ENCODE measurements around the gene NRXN3. TPM values are rescaled to one million over a fixed set of nuclear protein-coding genes. Genes with fewer than 3 reads are reported as not detected.

Gene NRXN3
- total RNA-seq, 2 donors from 2014 or later: 1.3 to 2.3 TPM

GRCh38 chr14:79074510-79074909 lies 904.3 kb downstream of the NRXN3 start:
- Histone ChIP-seq H3K4me3 (no peak overlapping the region), H3K27me3 (no peaks in the 10 kb centered on the region), H3K9me3 (no peaks in the 10 kb centered on the region), H3K4me1 (peaks cover 30% of the 10 kb centered on the region), H3K36me3 (replicated peaks in 1 of 2; ENCODE audit: insufficient read depth in 1 of 2, low read depth in 2 of 2) (no peaks in the 10 kb centered on the region), H3K27ac (no peak overlapping the region)
- intact Hi-C loops (cut with DNase I): no loop called here
- ATAC-seq (no peak), DNase-seq (no peak)
- TF ChIP-seq CTCF (IDR thresholded peaks at IDR 0.05): no peak
- TF ChIP-seq POLR2A (IDR thresholded peaks at IDR 0.05): no peak
- 23 to 50% methylated on average over 2 of the region's 2 CpGs for WGBS, 2 donors

GRCh38 chr14:79076428-79076827 lies 906.3 kb downstream of the NRXN3 start:
- no peak for ATAC-seq
- TF ChIP-seq POLR2A (IDR thresholded peaks at IDR 0.05): no peak
- TF ChIP-seq CTCF (IDR thresholded peaks at IDR 0.05): no peak
- Histone ChIP-seq H3K27me3 (no peaks in the 10 kb centered on the region), H3K27ac (peak overlapping the region in 2 of 4 donors; percentile 60 to 68), H3K4me1 (peaks cover 30% of the 10 kb centered on the region), H3K9me3 (no peaks in the 10 kb centered on the region), H3K4me3 (no peak overlapping the region), H3K36me3 (replicated peaks in 1 of 2; ENCODE audit: insufficient read depth in 1 of 2, low read depth in 2 of 2) (no peaks in the 10 kb centered on the region)
- intact Hi-C loops (cut with DNase I): no loop called here
- DNase-seq: no peak

- 12 to 17% methylated on average over 5 of the region's 5 CpGs for WGBS, 2 donors
- Histone ChIP-seq H3K9me3 (no peaks in the 10 kb centered on the region), H3K27me3 (no peaks in the 10 kb centered on the region), H3K27ac (peak overlapping the region in 3 of 4 donors; percentile 5 to 68 (median 60)), H3K36me3 (replicated peaks in 1 of 2; ENCODE audit: insufficient read depth in 1 of 2, low read depth in 2 of 2) (no peaks in the 10 kb centered on the region), H3K4me3 (no peak overlapping the region), H3K4me1 (peaks cover 30% of the 10 kb centered on the region)
- ATAC-seq: peak; percentile 90
- DNase-seq: peak; percentile 18 to 63 (median 40)
- TF ChIP-seq POLR2A (IDR thresholded peaks at IDR 0.05) (peak in 1 of 3 donors; percentile 43), CTCF (IDR thresholded peaks at IDR 0.05) (peak in 3 of 7 experiments; percentile 12 to 26 (median 17))
- intact Hi-C loops (cut with DNase I): no loop called here
These were observed 906.9 kb downstream of the NRXN3 start for GRCh38 chr14:79077096-79077495.

GRCh38 chr14:79080040-79080439 lies 909.9 kb downstream of the NRXN3 start:
- no peaks in the 10 kb centered on the region for H3K36me3 ChIP-seq (replicated peaks in 1 of 2; ENCODE audit: insufficient read depth in 1 of 2, low read depth in 2 of 2)
- 32 to 43% methylated on average over 1 of the region's 1 CpG for WGBS, 2 donors
- no peaks in the 10 kb centered on the region for H3K9me3 ChIP-seq
- no peak overlapping the region for H3K27ac ChIP-seq
- peaks cover 25% of the 10 kb centered on the region for H3K4me1 ChIP-seq
- DNase-seq: no peak
- ATAC-seq: no peak
- no peaks in the 10 kb centered on the region for H3K27me3 ChIP-seq
- intact Hi-C loops (cut with DNase I): no loop called here
- H3K4me3 ChIP-seq: no peak overlapping the region
- no peak for TF ChIP-seq CTCF (IDR thresholded peaks at IDR 0.05)
- no peak for TF ChIP-seq POLR2A (IDR thresholded peaks at IDR 0.05)

GRCh38 chr14:79082883-79083282 lies 912.7 kb downstream of the NRXN3 start:
- intact Hi-C loops (cut with DNase I): no loop called here
- Histone ChIP-seq H3K4me3 (no peak overlapping the region), H3K36me3 (replicated peaks in 1 of 2; ENCODE audit: insufficient read depth in 1 of 2, low read depth in 2 of 2) (no peaks in the 10 kb centered on the region), H3K9me3 (no peaks in the 10 kb centered on the region), H3K27ac (no peak overlapping the region), H3K4me1 (peaks cover 7% of the 10 kb centered on the region), H3K27me3 (no peaks in the 10 kb centered on the region)
- DNase-seq (no peak), ATAC-seq (no peak)
- WGBS, 2 donors: 86 to 90% methylated on average over 2 of the region's 2 CpGs
- TF ChIP-seq POLR2A (IDR thresholded peaks at IDR 0.05) (no peak), CTCF (IDR thresholded peaks at IDR 0.05) (no peak)

Data from body of pancreas (tissue), 4 donors.